ENCODE results near the gene MAEL.
A peak's percentile ranks its signal among the peaks of the same experiment; 100 is the strongest.
"Not testable (repeated sequence)": the region's sequence is repeated elsewhere in the genome, so short reads cannot be mapped to it uniquely, and the experiment has no call there.

MAEL gene

DNA sequence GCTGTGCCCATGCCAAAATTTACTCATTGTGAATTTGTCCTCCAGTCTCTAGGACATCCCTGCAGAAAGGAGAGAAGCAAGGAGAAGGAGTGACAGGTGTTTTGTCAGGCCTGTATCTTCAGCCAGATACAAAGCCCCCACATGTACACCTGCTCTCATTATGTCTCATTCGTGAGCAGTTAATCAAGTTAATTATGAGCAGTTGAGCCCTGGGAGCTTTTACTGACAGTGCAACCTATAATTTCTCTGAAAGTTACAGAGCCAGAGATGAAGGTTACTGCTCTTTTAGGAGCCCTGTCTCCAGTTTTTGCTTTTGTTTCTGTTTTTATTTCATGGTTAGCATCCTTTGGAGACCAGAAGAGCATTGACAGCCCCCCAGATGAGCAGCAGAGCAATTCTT lies 8.7 kb upstream of the MAEL start:
- DNase-seq, result no peak

- DNase-seq, result no peak
Observed at GRCh38 chr1:166980818-166981217, 8.3 kb upstream of the MAEL start.

GRCh38 chr1:166981589-166981988 lies 7.5 kb upstream of the MAEL start:
- DNase-seq, result no peak

DNA sequence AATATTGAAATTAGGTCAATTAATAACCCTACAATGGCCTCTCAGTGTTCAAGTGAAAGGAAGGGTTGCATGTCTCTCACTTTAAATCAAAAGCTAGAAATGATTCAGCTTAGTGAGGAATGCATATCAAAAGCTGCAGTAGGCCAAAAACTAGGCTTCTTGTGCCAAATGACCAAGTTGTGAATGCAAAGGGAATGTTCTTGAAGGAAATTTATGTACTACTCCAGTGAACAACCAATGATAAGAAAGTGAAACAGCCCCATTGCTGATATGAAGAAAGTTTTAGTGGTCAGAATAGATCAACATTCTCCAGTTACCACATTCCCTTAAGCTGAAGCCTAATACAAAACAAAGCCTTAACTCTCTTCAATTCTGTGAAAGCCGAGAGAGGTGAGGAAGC lies 10.0 kb downstream of the MAEL start:
- no peak for DNase-seq

DNA sequence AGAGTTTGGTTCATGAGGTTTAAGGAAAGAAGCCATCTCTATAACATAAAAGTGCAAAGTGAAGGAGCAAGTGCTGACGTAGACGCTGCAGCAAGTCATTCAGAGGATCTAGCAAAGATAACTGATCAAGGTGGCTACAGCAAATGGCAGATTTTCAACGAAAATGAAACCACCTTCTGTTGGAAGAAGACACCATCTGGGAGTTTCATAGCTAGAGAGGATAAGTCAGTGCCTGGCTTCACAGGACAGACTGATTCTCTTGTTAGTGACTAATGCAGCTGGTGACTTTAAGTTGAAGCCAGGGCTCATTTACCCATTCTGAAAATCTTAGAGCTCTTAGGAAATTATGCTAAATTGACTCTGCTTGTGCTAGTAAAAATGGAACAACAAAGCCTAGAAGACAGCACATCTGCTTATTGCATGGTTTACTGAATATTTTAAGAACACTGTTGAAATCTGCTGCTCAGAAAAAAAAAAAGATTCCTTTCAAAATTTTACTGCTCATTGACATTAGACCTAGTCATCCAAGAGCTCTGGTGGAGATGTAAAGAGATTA lies 10.5 kb downstream of the MAEL start:
- DNase-seq, result no peak

- no peak for DNase-seq
Observed at GRCh38 chr1:167000546-167000945, 11.5 kb downstream of the MAEL start.

DNA sequence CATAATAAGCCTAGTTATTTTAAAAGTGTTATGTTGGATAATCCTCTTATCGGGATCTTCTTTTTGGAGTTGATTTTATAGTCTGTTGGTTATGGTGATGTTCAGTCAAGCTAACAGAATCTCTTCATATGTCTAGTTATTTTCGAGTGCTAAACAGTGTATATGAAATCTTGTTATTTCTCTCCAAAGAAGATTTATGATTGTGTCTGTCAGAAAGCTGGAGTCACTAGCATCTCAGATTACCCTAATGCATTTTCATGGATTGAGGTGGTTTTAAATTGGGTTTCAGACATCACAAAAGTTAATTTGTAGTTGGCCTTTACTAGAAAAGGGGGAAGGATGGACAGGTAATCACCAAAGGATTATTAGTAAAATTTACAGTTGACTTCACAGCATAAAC lies 13.3 kb downstream of the MAEL start:
- DNase-seq, result no peak

GRCh38 chr1:167003711-167004110 lies 14.6 kb downstream of the MAEL start:
- no peak for DNase-seq

DNA sequence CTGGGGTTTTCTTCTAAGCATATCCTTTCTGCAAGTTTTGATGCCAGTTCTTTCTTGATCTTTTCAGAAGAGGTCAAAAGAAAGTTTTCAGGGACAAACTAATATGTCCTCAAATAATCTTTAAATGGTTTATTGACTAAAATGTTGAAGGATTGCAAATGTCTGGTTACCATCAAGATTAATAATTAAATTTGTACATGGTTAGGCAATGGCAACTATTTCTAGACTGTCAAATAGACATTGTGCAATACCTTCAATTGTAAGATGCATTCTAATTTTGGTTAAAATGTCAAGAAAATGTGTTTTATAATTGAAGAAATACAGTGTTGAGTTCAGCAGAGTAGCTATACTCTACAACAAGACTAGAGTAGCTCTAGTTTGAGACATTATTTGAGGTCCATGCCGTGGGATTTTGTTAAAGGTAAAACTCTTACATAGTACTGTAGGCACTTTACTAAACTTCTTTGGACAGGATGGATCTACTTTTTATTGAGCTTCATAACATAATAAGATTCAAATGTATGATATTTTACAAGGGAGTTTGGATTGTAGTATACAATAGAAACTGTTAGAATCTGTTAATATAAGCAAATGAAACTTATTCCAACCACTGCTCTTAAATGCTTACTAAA lies 22.6 kb downstream of the MAEL start:
- no peak for DNase-seq

DNA sequence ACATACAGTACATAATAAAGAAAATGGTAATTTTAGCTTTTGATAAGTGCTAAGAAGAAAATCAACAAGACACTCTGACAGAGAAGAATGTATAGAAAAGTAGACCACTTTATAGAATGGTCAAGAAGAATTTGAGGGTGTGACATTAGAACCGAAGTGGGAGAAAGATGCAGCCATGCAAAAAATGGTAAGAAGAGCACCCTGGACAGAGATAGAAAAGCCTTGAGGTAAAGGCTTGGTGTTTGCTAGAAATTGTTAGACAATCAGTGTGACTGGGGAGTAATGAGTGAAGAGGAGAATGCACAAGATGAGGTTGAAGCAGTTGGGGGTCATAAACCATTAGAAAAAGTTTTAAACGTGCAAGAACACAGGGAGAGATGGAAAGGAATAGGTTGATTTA lies 23.5 kb downstream of the MAEL start:
- no peak for DNase-seq

GRCh38 chr1:167013108-167013929 lies 24.2 kb downstream of the MAEL start:
- DNase-seq, result no peak

- DNase-seq, result no peak
Observed at GRCh38 chr1:167016100-167016750, 27.1 kb downstream of the MAEL start.

- no peak for DNase-seq
Observed at GRCh38 chr1:167022384-167022783, 33.3 kb downstream of the MAEL start.

DNA sequence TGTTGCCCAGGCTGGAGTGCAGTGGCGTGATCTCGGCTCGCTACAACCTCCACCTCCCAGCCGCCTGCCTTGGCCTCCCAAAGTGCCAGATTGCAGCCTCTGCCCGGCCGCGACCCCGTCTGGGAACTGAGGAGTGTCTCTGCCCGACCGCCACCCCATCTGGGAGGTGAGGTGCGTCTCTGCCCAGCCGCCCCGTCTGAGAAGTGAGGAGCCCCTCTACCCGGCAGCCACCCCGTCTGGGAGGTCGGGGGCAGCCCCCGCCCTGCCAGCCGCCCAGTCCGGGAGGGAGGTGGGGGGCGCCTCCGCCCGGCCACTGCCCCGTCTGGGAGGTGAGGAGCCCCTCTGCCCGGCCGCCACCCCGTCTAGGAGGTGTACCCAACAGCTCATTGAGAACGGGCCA lies 40.5 kb downstream of the MAEL start:
- not testable (repeated sequence) for DNase-seq

GRCh38 chr1:167033646-167034045 lies 44.6 kb downstream of the MAEL start:
- no peak for DNase-seq

GRCh38 chr1:167043752-167044488 lies 54.8 kb downstream of the MAEL start:
- DNase-seq, result no peak

- no peak for DNase-seq
Observed at GRCh38 chr1:167051907-167052306, 62.8 kb downstream of the MAEL start.

DNA sequence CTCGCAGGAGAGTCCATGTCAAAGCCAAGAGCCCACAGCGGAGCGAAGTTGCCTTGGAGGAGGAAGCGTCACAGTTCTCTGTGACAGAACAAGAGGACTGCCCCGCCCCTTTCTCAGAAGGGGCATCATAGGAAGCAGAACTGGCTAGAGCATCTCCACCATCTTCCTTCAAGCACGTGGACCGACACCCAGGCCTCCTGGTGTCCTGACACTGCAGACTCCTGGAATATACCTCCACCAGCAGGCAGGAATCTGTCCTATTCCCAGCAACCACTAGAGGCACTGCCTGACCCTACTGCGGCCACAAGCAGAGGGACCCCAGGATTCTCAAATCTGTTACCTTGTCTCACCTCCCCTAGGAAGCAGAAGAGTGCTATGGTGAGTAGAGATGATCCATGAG lies 63.3 kb downstream of the MAEL start:
- no peak for DNase-seq

DNA sequence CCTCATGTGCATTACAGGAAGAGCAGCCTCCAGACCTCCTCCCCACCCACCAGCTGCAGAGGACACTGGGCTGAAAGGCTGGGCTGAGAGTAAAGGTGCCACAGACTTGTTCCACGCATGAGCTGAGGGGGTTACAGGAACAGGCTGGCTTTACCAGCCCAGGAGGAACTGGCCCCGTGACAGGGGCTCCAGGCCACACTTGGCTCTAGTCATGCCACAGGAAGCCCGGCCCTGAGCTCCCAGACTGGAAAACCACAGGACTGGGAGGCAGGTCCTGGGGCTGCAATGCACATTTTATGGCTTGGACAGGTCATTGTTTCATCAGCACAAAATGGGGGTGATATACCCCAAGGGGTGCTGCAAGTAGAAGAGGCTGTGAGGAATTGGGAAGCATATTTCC lies 65.5 kb downstream of the MAEL start:
- no peak for DNase-seq

- DNase-seq, result no peak
Observed at GRCh38 chr1:167054946-167055630, 66.0 kb downstream of the MAEL start.

DNA sequence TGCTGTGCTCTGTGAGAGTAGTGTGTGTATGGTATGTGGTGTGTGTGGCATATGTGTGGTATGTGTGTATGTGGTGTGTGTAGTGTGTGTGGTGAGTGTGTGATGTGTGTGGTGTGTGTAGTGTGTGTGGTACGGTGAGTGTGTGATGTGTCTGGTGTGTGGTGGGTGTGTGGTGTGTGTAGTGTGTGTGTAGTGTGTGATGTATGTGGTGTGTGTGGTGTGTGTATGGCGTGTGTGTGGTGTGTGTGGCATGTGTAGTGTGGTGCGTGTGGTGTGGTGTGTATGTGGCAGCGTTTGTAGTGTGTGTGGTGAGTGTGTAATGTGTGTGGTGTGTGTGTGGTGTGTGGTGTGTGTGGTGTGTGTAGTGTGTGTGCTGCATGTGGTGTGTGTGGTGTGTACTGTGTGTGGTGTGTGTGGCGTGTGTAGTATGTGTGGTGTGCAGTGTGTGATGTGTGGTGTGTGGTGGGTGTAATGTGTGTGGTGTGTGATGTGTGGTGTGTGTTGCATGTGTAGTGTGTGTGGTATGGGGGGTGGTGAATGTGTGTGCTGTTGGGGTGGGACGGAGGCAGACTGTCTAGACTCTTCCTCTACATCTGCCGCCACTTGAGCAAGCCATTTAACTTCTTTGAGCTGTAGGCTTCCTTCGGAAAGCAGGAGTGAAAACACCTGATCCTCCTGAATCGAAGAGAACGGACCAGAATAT lies 67.6 kb downstream of the MAEL start:
- no peak for DNase-seq

DNA sequence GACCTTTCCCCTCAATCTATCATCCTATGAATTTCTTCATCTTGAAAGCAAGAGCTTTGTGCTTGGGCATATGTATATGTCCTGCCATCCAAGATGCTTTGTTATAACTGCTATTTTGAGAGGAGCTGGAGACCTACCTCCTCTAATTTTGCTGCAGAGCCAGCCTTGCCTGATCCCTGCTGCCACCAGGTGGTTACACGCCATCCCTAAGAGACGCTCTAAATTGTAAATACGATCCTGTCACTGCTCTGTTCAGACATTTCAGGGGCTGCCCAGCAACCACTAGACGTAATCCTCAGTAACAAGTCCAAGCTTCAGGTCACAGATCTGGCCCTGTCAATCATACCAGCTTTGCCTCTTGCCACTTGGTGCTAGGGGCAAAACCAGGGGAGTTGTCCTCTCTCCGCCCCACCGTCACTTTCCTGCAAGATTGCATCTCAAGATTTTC lies 68.2 kb downstream of the MAEL start:
- peak; percentile 8 for DNase-seq
